H1 (cell line): ENCODE measurements around the gene NR1H2. TPM values are rescaled to one million over a fixed set of nuclear protein-coding genes. Genes with fewer than 3 reads are reported as not detected.

Source experiments
- CTCF ChIA-PET: fragments of 300-600 bp; sonication (Branson Sonifier 250); formaldehyde crosslinking; loops from one replicate; lab custom pipeline; 2021; ENCODE audit not compliant: partially characterized antibody; lab: Charles Lee
- POLR2A ChIA-PET: fragments of 300-600 bp; sonication (Branson Sonifier 250); formaldehyde crosslinking; loops from one replicate; lab custom pipeline; 2021; ENCODE audit warnings: inconsistent platforms; ENCODE audit not compliant: partially characterized antibody; lab: Charles Lee
- DNase-seq, 2 experiments: peaks; one replicate each; pipeline versions ENCODE4 v3.0.0 to v3.0.0-alpha.2; 2010 to 2022; ENCODE audit warnings: low spot score in 2 of 2, low read depth in 1 of 2, mixed read lengths in 1 of 2
- FAIRE-seq: peaks from 2 replicates; lab custom pipeline; 2011; peaks lifted over from hg19 to GRCh38; lab: Jason Lieb, UNC
- H2AFZ ChIP-seq: 2 replicates; pipeline ENCODE4 v1.8.1; 2012; ENCODE audit warnings: low read length, inconsistent platforms
- H2AK5ac ChIP-seq: 2 replicates; pipeline ENCODE4 v1.6.1; 2013; ENCODE audit warnings: low read depth, low read length
- H2BK120ac ChIP-seq: replicated peaks from 2 replicates; pipeline ENCODE3; 2013; ENCODE audit warnings: low read depth, low read length, inconsistent platforms
- H2BK12ac ChIP-seq: 2 replicates; pipeline ENCODE4 v1.6.1; 2013; ENCODE audit warnings: low read depth, low read length
- H2BK15ac ChIP-seq: 2 replicates; pipeline ENCODE4 v1.6.1; 2013; ENCODE audit warnings: low read length
- H2BK20ac ChIP-seq: 2 replicates; pipeline ENCODE4 v1.6.1; 2013; ENCODE audit warnings: low read length
- H2BK5ac ChIP-seq: 2 replicates; pipeline ENCODE4 v1.6.1; 2013; ENCODE audit warnings: low read depth, low read length
- H3K14ac ChIP-seq: 2 replicates; pipeline ENCODE4 v1.6.1; 2013; ENCODE audit warnings: inconsistent platforms; ENCODE audit not compliant: insufficient read length
- H3K18ac ChIP-seq: 2 replicates; pipeline ENCODE4 v1.6.1; 2013; ENCODE audit warnings: low read length; ENCODE audit errors: extremely low read depth
- H3K23ac ChIP-seq: 2 replicates; pipeline ENCODE4 v1.6.1; 2013; ENCODE audit warnings: inconsistent platforms; ENCODE audit not compliant: insufficient read length
- H3K23me2 ChIP-seq: 2 replicates; pipeline ENCODE4 v1.6.1; 2013; ENCODE audit warnings: low read depth, low read length
- H3K27ac ChIP-seq: 2 replicates; pipeline ENCODE4 v1.6.1; 2011; ENCODE audit warnings: low read depth, low read length, inconsistent platforms
- H3K27me3 ChIP-seq, 4 experiments: replicated peaks in 1 of 4; 1 replicate in 1 of 4; 2 replicates in 3 of 4; pipeline versions ENCODE4 v1.6.1 to v1.8.1; 2011 to 2013; ENCODE audit warnings: low read length in 3 of 4, mild to moderate bottlenecking in 3 of 4, inconsistent platforms in 2 of 4, mixed read lengths in 2 of 4, moderate library complexity in 1 of 4; ENCODE audit not compliant: control insufficient read depth in 3 of 4, insufficient read depth in 3 of 4; ENCODE audit errors: extremely low read depth in 1 of 4
- H3K36me3 ChIP-seq, 4 experiments: 2 replicates each; pipeline versions ENCODE4 v1.6.1 to v1.8.1; 2011 to 2013; ENCODE audit warnings: mild to moderate bottlenecking in 4 of 4, low read length in 3 of 4, moderate library complexity in 2 of 4, control low read depth in 1 of 4, inconsistent platforms in 1 of 4; ENCODE audit not compliant: insufficient read depth in 4 of 4, control insufficient read depth in 2 of 4
- H3K4ac ChIP-seq: replicated peaks from 2 replicates; pipeline ENCODE3; 2013; ENCODE audit warnings: low read length, low read depth, mixed read lengths, inconsistent platforms; ENCODE audit not compliant: insufficient read length
- H3K4me1 ChIP-seq, 4 experiments: replicated peaks in 1 of 4; 1 replicate in 1 of 4; 2 replicates in 3 of 4; pipeline versions ENCODE4 v1.6.1 to v1.8.1; 2011 to 2013; ENCODE audit warnings: low read length in 3 of 4, inconsistent platforms in 2 of 4, mixed read lengths in 1 of 4; ENCODE audit not compliant: insufficient read depth in 4 of 4, control insufficient read depth in 3 of 4
- H3K4me2 ChIP-seq, 2 experiments: 2 replicates each; pipeline versions ENCODE4 v1.6.1 to v1.8.1; 2011 to 2013; ENCODE audit warnings: low read depth in 2 of 2, low read length in 2 of 2, control low read depth in 1 of 2, inconsistent platforms in 1 of 2, mild to moderate bottlenecking in 1 of 2; ENCODE audit not compliant: insufficient read depth in 1 of 2
- H3K4me3 ChIP-seq, 4 experiments: fragments of 200-600, 300-600 bp in 1 of 4; sonication (generic), shearing (Covaris generic), sonication (Bioruptor Twin) in 1 of 4; 2 replicates each; pipeline versions ENCODE4 v1.5.1 to v1.8.1; 2011 to 2016; ENCODE audit warnings: low read length in 4 of 4, low read depth in 3 of 4, control low read depth in 2 of 4, inconsistent platforms in 2 of 4, mild to moderate bottlenecking in 2 of 4, mixed read lengths in 1 of 4, moderate library complexity in 1 of 4; ENCODE audit not compliant: insufficient read depth in 2 of 4; ENCODE audit errors: extremely low read depth in 1 of 4
- H3K56ac ChIP-seq: replicated peaks from 2 replicates; pipeline ENCODE3; 2013; ENCODE audit warnings: low read depth, mild to moderate bottlenecking, mixed read lengths, low read length, inconsistent platforms; ENCODE audit not compliant: insufficient read length
- H3K79me1 ChIP-seq: 2 replicates; pipeline ENCODE4 v1.6.1; 2013; ENCODE audit warnings: low read depth, low read length, control low read depth
- H3K79me2 ChIP-seq, 2 experiments: 2 replicates each; pipeline versions ENCODE4 v1.6.1 to v1.8.1; 2012 to 2013; ENCODE audit warnings: low read length in 2 of 2, mild to moderate bottlenecking in 2 of 2, inconsistent platforms in 1 of 2; ENCODE audit not compliant: insufficient read depth in 2 of 2, control insufficient read depth in 1 of 2
- H3K9ac ChIP-seq, 4 experiments: replicated peaks in 1 of 4; 1 replicate in 1 of 4; 2 replicates in 3 of 4; pipeline versions ENCODE4 v1.6.1 to v1.8.1; 2011 to 2013; ENCODE audit warnings: low read depth in 3 of 4, low read length in 3 of 4, control low read depth in 2 of 4, mild to moderate bottlenecking in 2 of 4, moderate library complexity in 2 of 4, inconsistent platforms in 1 of 4; ENCODE audit errors: extremely low read depth in 1 of 4
- H3K9me3 ChIP-seq, 2 experiments: 2 replicates each; pipeline versions ENCODE4 v1.6.1 to v1.8.1; 2012 to 2013; ENCODE audit warnings: mild to moderate bottlenecking in 2 of 2, moderate library complexity in 2 of 2, control low read depth in 1 of 2, inconsistent platforms in 1 of 2, low read depth in 1 of 2, low read length in 1 of 2, mixed read lengths in 1 of 2; ENCODE audit not compliant: insufficient read depth in 2 of 2
- H4K20me1 ChIP-seq, 2 experiments: replicated peaks in 1 of 2; 2 replicates each; pipeline versions ENCODE3 to v1.8.1; 2011 to 2013; ENCODE audit warnings: inconsistent platforms in 2 of 2, low read length in 2 of 2, mild to moderate bottlenecking in 1 of 2; ENCODE audit not compliant: insufficient read depth in 2 of 2, control insufficient read depth in 1 of 2
- H4K5ac ChIP-seq: 2 replicates; pipeline ENCODE4 v1.6.1; 2013; ENCODE audit warnings: low read length, low read depth, mixed read lengths, inconsistent platforms; ENCODE audit not compliant: insufficient read length
- H4K8ac ChIP-seq: 2 replicates; pipeline ENCODE4 v1.8.0; 2013; ENCODE audit warnings: mild to moderate bottlenecking, moderate library complexity, low read length, inconsistent platforms; ENCODE audit not compliant: insufficient read depth; ENCODE audit errors: extremely low read depth
- H4K91ac ChIP-seq: replicated peaks from 2 replicates; pipeline ENCODE3; 2013; ENCODE audit warnings: low read length, mixed read lengths, inconsistent platforms; ENCODE audit not compliant: insufficient read length
- BACH1 ChIP-seq: IDR thresholded peaks from 2 replicates; pipeline ENCODE4 v1.6.1; 2012; ENCODE audit warnings: low read length, improper control_type of control experiment
- CHD2 ChIP-seq: IDR thresholded peaks from 2 replicates; pipeline ENCODE4 v1.6.1; 2012; ENCODE audit warnings: low read length, improper control_type of control experiment
- GABPA ChIP-seq: IDR thresholded peaks from 2 replicates; pipeline ENCODE4 v1.6.1; 2011; ENCODE audit warnings: mild to moderate bottlenecking, low read length, moderate library complexity, borderline replicate concordance; ENCODE audit not compliant: insufficient read depth
- JUN ChIP-seq: IDR thresholded peaks from 2 replicates; pipeline ENCODE4 v1.6.1; 2011; ENCODE audit warnings: low read depth, mild to moderate bottlenecking, improper control_type of control experiment, low read length
- KDM4A ChIP-seq: IDR thresholded peaks from one replicate; pipeline ENCODE4 v1.7.1; 2012; ENCODE audit warnings: low read depth, mild to moderate bottlenecking, moderate library complexity, low read length, inconsistent platforms; ENCODE audit not compliant: severe bottlenecking
- POLR2A ChIP-seq, 2 experiments: IDR thresholded peaks; 1 replicate in 1 of 2; 2 replicates in 1 of 2; pipeline ENCODE4 v1.6.1; 2011; ENCODE audit warnings: low read depth in 2 of 2, low read length in 2 of 2, mild to moderate bottlenecking in 2 of 2; ENCODE audit errors: control extremely low read depth in 1 of 2
- SUZ12 ChIP-seq: fragments of 200-600 bp; sonication (generic); IDR thresholded peaks from 2 replicates; pipeline ENCODE4 v1.6.1; 2012; ENCODE audit warnings: mild to moderate bottlenecking, inconsistent platforms, low read length, moderate library complexity, mixed read lengths
- WGBS, 2 experiments: shearing (Covaris generic) in 1 of 2; methylation state at CpG; one replicate each; pipeline versions ENCODE4 v1.1.6 to v1.1.7; 2013 to 2015; ENCODE audit warnings: low lambda C conversion rate in 2 of 2, mixed read lengths in 2 of 2, inconsistent platforms in 1 of 2, low coverage in 1 of 2, missing lambda C conversion rate in 1 of 2; ENCODE audit not compliant: insufficient replicate concordance in 2 of 2, insufficient coverage in 1 of 2, insufficient read length in 1 of 2; ENCODE audit errors: extremely low coverage in 1 of 2, missing lambda C conversion rate in 1 of 2; 5-methylcytosine and 5-hydroxymethylcytosine counted together
- polyA plus RNA-seq, 7 experiments: library from polyadenylated mRNA; depleted of rRNA in 3 of 7; stranded (reverse) in 5 of 7; unstranded in 2 of 7; fragments of >200 nt in 5 of 7; fragments of 200-250 nt in 2 of 7; gene quantifications; 1 replicate in 5 of 7; 2 replicates in 1 of 7; 4 replicates in 1 of 7; pipeline versions ENCODE4 v1.2.1 to v1.2.3, GENCODE V29; 2011 to 2013; ENCODE audit warnings: missing spikeins in 2 of 7, mixed read lengths in 2 of 7
- total RNA-seq: library from RNA; stranded (reverse); fragmentation: NEBNext Ultra II Directional; extraction: Animal tissue kit (Norgen Biotek cat#: 25700); gene quantifications from 2 replicates; pipeline ENCODE4 v1.2.1, GENCODE V29; 2021

The NR1H2 gene
- total and polyA plus RNA-seq, 2 of the 8 experiments (the other 6 are each of a cell fraction or from before 2014, with no cell fraction given) = 40.3 to 47.5 TPM

GRCh38 chr19:50387176-50387867 is 11.1 kb downstream of the NR1H2 start:
- WGBS, 2 experiments = 96% methylated on average over 21 of the region's 21 CpGs; no CpG with 5 or more reads in 1 of the 2 experiments

More at GRCh38 chr19:50387176-50387867, 11.1 kb downstream of the NR1H2 start:
- peaks cover 6 to 24% (median 11%) of the 10 kb centered on the region in 4 experiments; a peak in 7 of 8 replicates for H3K36me3 ChIP-seq
- peaks cover 0 to 14% of the 10 kb centered on the region in 2 experiments; a peak in 2 of 4 replicates for H3K9me3 ChIP-seq
- H3K4me2 ChIP-seq = no peak overlapping the region
- no peak for DNase-seq
- H3K23ac ChIP-seq = no peak overlapping the region
- no peak overlapping the region; a peak in 1 of 7 replicates for H3K9ac ChIP-seq
- no peak overlapping the region for H4K5ac ChIP-seq
- H3K79me2 ChIP-seq = peaks cover 12 to 51% of the 10 kb centered on the region in 2 experiments; a peak in 3 of 4 replicates
- no peaks in the 10 kb centered on the region for H3K27me3 ChIP-seq
- H3K56ac ChIP-seq = no peak overlapping the region
- no peak overlapping the region for H3K14ac ChIP-seq
- no peak overlapping the region for H3K4ac ChIP-seq
- H2AK5ac ChIP-seq = no peak overlapping the region
- no peak overlapping the region for H2BK15ac ChIP-seq
- H3K4me3 ChIP-seq = no peak overlapping the region
- no peak overlapping the region for H4K8ac ChIP-seq
- no peak overlapping the region for H2BK5ac ChIP-seq
- no peak overlapping the region for H2BK120ac ChIP-seq
- H4K91ac ChIP-seq = no peak overlapping the region
- ChIA-PET POLR2A (interaction anchor here (0.6 to 4.0 kb wide), 9 partner anchors 11 to 147 kb away, joined by 3 to 15 read pairs (median 4); partner anchors contain the start of gene NR1H2), CTCF (interaction anchor here (1.6 kb wide), 1 partner anchor 15 kb away, joined by 6 read pairs; no protein-coding TSS in a partner anchor)
- H2BK12ac ChIP-seq = no peak overlapping the region
- no peak overlapping the region for H2AFZ ChIP-seq
- H2BK20ac ChIP-seq = no peak overlapping the region
- peaks cover 12% of the 10 kb centered on the region for H3K79me1 ChIP-seq
- H3K27ac ChIP-seq = no peak overlapping the region
- H3K18ac ChIP-seq = no peak overlapping the region
- H3K4me1 ChIP-seq = peaks cover 0 to 3% (median under 1%) of the 10 kb centered on the region in 4 experiments; a peak in 4 of 7 replicates
- H4K20me1 ChIP-seq = peaks cover 5 to 17% of the 10 kb centered on the region in 2 experiments
- H3K23me2 ChIP-seq = peaks cover 9% of the 10 kb centered on the region; the same call in 1 of the 2 replicates
- 0 out of 3 replicates have a peak, but pooled peaks of 1 of the 2 experiments have one; percentile 19 for TF ChIP-seq POLR2A (IDR thresholded peaks at IDR 0.05; ENCODE audit: control extremely low read depth in 1 of 2, low read depth in 2 of 2, low read length in 2 of 2)
- no peak for TF ChIP-seq CHD2
- no peak for TF ChIP-seq SUZ12
- no peak for TF ChIP-seq KDM4A
- no peak for TF ChIP-seq GABPA
- TF ChIP-seq JUN = no peak
- no peak for TF ChIP-seq BACH1
- FAIRE-seq = no peak
